NCI-H2107 (cell line): ENCODE data around the gene MBD5.

ENCODE experiments used
- DNase-seq: peaks from one replicate; lab custom pipeline; 2025; lab: John Stamatoyannopoulos, UW

Gene MBD5

DNA sequence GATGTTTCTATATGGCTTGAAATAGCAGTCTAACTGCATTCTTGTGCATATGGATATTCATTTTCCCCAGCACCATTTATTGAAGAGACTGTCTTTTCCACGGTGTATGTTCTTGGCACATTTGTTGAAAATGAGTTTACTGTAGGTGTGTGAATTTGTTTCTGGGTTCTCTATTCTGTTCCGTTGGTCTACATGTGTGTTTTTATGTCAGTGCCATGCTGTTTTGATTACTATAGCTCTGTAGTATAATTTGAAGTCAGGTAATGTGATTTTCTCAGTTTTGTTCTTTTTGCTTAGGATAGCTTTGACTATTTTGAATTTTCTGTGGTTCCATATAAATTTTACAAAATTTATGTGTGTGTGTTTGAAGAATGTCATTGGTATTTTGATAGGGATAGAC, 201.0 kb downstream of the MBD5 start:
- DNase-seq, result no peak

- no peak for DNase-seq
These were observed 211.0 kb downstream of the MBD5 start for GRCh38 chr2:148231858-148232257.

DNA sequence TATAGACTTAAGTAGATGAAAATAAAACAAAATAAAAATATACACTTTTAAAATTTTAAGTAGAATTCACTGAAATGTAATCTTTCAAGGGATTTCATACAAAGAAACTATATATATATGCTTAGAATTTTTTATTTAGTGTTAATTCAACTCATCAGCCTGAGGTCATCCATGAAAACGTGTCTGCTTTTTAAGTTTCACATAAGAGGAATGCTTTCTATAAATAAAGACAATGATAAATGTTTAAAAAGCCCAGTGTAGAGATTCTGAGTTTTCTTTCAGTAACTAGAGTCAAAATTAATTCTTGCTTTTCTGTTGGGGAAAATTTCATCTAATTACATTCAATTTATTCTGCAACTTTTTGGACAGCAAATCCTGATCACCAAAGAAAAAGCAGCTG, 213.3 kb downstream of the MBD5 start:
- no peak for DNase-seq

DNA sequence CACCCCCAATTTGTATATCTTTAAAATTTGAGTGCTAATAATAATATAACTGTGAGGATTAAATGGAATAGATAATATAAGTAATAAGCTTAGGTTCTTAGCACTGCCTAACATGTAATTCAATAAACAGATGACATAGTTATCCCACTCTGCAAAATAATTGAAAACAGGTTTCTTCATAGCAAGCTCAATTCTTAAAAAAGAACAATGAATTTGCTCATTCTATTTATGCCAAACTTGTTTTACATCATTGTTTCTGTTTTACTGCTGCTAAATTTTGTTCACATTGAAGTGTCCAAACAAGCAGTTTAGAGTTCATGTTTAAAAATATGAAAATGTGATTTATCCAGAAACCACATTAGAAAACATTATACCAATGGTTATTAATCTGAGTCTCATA, 217.0 kb downstream of the MBD5 start:
- no peak for DNase-seq

- DNase-seq, result no peak
These were observed 217.7 kb downstream of the MBD5 start for GRCh38 chr2:148238561-148238960.

DNA sequence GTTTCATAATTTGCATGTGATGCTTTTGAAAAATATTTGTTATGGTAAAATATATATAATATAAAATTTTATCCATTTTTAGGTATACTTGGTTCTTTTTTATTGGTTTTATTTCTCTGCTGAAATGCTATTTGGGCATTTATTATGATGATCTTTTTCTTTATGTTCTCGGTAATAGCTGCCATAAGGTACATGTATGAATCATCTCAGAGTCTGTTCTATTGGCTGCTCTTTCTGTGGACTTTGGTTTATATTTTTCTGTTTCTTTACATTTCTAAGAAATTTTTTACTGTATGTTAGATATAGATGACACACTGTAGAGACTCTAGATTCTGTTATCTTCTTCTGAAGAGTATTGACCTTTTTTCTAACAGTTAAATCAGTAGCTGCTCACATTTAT, 219.9 kb downstream of the MBD5 start:
- DNase-seq, result no peak

GRCh38 chr2:148244593-148245292, 223.9 kb downstream of the MBD5 start:
- no peak for DNase-seq

DNA sequence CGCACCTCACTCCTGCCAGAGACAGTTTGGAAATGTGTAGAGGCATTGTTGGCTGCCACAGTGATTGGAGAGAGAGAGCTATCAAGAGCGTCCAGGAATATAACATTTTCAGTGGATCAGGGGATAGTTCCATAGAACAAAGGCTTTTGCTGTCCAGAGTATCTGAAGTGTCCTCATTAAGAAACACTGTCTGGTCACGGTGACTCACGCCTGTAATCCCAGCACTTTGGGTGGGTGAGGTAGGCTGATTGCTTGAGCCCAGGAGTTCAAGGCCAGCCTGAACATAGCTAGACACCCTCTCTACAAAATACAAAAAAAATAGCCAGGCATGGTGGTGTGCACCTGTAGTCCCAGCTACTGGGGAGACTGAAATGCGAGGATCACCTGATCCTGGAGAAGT, 231.1 kb downstream of the MBD5 start:
- DNase-seq, result no peak

DNA sequence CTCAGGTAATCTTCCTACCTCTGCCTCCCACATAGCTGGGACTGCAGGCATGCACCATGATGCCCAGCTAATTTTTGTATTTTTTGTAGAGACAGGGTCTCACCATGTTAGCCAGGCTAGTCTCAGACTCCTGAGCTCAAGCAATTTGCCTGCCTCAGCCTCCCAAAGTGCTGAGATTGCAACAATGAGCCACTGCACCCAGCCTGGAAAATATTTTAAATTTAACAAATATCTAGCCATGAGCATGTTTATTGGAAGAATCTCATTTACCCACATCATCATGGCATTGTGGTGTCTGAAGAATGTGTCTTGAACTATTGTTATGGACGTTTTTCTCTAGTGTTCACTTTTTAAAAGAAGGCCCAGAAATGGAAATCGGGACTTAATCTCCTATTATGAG, 231.8 kb downstream of the MBD5 start:
- DNase-seq, result no peak

DNA sequence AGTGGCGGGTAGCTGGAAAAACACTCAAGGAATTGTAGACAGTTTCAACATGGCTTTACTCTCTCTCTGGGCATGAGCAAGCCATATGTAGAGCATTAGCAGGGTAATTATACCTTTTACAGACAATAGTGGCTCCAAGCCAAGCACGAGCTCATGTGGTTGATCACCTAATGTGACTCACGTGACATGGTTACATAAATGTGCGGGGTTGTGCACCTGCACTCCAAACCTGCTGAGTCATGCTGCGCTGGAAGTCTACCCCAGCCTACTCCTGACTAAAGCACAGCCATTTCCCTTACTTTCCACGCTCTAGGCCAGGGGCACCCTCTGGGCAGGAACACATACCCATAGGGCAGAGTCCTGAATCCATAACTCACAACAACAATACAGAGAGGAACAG, 232.8 kb downstream of the MBD5 start:
- no peak for DNase-seq

- no peak for DNase-seq
These were observed 235.0 kb downstream of the MBD5 start for GRCh38 chr2:148255929-148256328.

DNA sequence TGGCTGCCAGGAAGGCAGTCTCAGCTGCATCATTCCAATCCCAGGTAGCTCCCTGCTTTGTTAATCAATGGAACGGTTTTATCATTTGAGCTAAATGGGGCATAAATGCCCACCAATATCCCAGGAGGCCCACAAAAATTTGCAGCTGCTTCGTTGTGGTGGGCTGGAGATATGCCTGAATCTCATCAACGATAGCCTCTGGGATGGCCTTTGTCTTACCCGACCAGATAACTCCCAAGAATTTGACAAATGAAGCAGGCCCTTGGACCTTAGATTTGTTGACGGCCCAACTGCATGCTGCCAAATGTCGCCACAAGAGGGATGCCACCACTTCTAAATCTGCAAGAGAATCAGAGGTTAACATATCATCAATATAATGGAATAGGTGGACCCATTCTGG, 236.4 kb downstream of the MBD5 start:
- no peak for DNase-seq

- no peak for DNase-seq
These were observed 237.2 kb downstream of the MBD5 start for GRCh38 chr2:148258124-148258523.

DNA sequence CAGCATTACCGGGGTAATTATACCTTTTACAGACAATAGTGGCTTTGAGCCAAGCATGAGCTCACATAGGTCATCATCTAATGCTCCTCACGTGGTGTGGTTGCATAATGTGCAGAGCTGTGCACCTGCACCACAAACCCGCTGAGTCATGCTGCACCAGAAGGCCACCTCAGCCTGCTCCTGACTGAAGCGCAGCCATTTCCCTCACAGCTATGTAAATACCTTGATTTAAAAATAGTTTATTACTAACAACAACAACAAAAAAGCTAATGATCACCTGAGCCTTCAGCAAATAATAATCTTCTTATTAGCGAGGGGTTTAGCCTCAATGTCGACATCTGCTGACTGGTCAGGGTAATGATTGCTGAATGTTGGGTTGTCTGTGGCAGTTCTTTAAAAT, 238.8 kb downstream of the MBD5 start:
- DNase-seq, result no peak

- no peak for DNase-seq
These were observed 243.0 kb downstream of the MBD5 start for GRCh38 chr2:148263890-148264289.

- no peak for DNase-seq
These were observed 252.3 kb downstream of the MBD5 start for GRCh38 chr2:148273158-148273691.

GRCh38 chr2:148279216-148279615, 258.3 kb downstream of the MBD5 start:
- DNase-seq, result no peak

DNA sequence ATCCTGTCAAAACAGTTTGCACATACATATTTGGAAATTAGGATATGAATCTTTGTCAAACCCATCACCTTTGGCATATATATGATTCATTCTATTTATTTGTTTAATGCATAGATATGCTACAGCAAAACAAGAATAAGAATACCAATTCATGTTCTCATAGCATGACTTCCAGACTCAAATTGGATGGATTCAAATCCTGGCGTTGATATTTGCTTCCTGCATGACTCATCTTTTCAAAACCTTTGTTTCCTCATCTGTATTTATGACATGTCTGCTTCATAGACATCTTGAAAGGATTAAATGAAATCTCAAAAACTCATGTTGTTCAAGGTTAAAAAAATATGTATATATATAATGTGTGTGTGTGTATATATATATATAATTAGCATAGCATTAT, 261.3 kb downstream of the MBD5 start:
- no peak for DNase-seq

DNA sequence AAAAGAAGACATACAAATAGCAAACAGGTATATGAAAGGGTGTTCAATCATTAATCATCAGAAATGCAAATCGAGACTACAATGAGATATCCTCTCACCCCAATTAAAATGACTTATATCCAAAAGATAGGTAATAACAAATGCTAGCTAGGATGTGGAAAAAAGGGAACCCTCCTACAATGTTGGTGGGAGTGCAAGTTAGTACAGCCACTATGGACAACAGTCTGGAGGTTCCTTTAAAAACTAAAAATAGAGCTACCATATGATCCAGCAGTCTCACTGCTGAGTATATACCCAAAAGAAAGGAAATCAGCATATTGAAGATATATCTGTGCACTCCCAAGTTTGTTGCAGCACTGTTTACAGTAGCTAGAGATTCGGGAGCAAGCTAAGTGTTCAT, 271.5 kb downstream of the MBD5 start:
- no peak for DNase-seq

DNA sequence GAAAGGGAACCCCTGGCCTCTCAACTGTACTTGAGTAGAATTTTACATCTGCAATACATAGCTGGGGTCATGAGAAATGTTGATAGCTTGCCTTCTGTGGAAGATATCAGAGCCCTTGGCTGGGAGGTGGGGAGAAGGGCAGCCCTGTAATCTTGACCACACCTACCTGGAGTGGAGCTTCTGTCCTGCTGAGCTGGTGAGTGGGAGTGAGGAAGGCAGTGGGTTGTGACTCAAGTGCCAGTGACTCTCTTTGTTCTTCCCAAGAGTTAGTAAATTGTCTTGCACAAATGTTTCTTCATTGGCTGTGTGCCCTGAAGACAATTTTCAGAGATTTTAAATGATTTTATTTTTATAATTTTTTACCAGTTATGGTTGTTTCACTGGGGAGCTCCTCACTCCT, 277.3 kb downstream of the MBD5 start:
- no peak for DNase-seq

- DNase-seq, result no peak
These were observed 278.7 kb downstream of the MBD5 start for GRCh38 chr2:148299616-148300015.

GRCh38 chr2:148300544-148300943, 279.7 kb downstream of the MBD5 start:
- no peak for DNase-seq

GRCh38 chr2:148301362-148301761, 280.5 kb downstream of the MBD5 start:
- no peak for DNase-seq

DNA sequence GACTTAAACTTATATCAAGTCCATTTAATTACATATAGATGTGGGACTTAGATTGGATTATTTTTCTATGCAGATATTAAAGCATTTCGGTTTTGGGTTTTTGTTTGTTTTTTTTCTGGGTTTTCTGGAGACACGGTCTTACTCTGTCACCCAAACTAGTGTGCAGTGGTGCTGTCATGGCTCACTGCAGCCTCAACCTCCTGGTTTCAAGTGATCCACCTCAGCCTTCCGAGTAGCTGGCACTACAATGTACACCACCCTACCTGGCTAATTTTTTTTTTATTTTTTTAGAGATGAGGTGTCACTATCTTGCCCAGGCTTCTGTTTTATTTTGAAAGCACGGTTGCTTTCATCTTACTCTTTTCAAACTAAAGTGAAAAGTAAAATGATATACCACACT, 281.6 kb downstream of the MBD5 start:
- DNase-seq, result no peak
